ENCODE measurements around the gene CHRDL1. TPM values are rescaled to one million over a fixed set of nuclear protein-coding genes. Genes with fewer than 3 reads are reported as not detected.

Gene CHRDL1
- total and polyA plus RNA-seq, 2 donors (not counting 1 experiment from before 2014, with no cell fraction given), result 4.5 to 10.1 TPM

GRCh38 chrX:110699109-110699508 lies 96.5 kb downstream of the CHRDL1 start:
- H3K27ac ChIP-seq (ENCODE audit: insufficient read depth, low read length), result no peak overlapping the region
- H3K79me2 ChIP-seq (ENCODE audit: control insufficient read depth, insufficient read depth, low read length), result no peaks in the 10 kb centered on the region
- no peak overlapping the region for H3K4me3 ChIP-seq (replicated peaks in 1 of 4; ENCODE audit: control extremely low read depth in 1 of 4, insufficient read depth in 1 of 4, low read depth in 3 of 4, low read length in 4 of 4)
- H3K9ac ChIP-seq (ENCODE audit: insufficient read depth, low read length), result no peak overlapping the region
- no peaks in the 10 kb centered on the region for H3K4me1 ChIP-seq (ENCODE audit: control insufficient read depth, extremely low read depth, insufficient read depth, low read length)
- H3K4me2 ChIP-seq (ENCODE audit: extremely low read depth, insufficient read depth, low read length), result no peak overlapping the region
- no peak overlapping the region for H2AFZ ChIP-seq (ENCODE audit: low read length)
- peak in 1 of 2 donors; percentile 40 for DNase-seq (ENCODE audit: low read depth in 2 of 2)
- no peaks in the 10 kb centered on the region for H3K9me3 ChIP-seq (ENCODE audit: control insufficient read depth, insufficient read depth, low read depth, low read length)
- H3K27me3 ChIP-seq (ENCODE audit: control insufficient read depth, insufficient read depth, low read length), result no peaks in the 10 kb centered on the region
- no peaks in the 10 kb centered on the region for H3K36me3 ChIP-seq (ENCODE audit: control insufficient read depth, insufficient read depth, low read length)
- TF ChIP-seq CTCF (conservative IDR thresholded peaks at IDR 0.05 in 1 of 2, IDR thresholded peaks at IDR 0.05 in 1 of 2; ENCODE audit: low read depth in 1 of 2, low read length in 2 of 2) (no peak), EZH2 (IDR thresholded peaks at IDR 0.05; ENCODE audit: low read length, missing control alignments) (no peak)
- no peaks in the 10 kb centered on the region for H4K20me1 ChIP-seq (ENCODE audit: control insufficient read depth, extremely low read depth, insufficient read depth, low read length)

- no peaks in the 10 kb centered on the region for H3K9me3 ChIP-seq (ENCODE audit: control insufficient read depth, insufficient read depth, low read depth, low read length)
- no peak overlapping the region for H2AFZ ChIP-seq (ENCODE audit: low read length)
- H3K36me3 ChIP-seq (ENCODE audit: control insufficient read depth, insufficient read depth, low read length), result no peaks in the 10 kb centered on the region
- H3K4me2 ChIP-seq (ENCODE audit: extremely low read depth, insufficient read depth, low read length), result no peak overlapping the region
- TF ChIP-seq EZH2 (IDR thresholded peaks at IDR 0.05; ENCODE audit: low read length, missing control alignments) (no peak), CTCF (conservative IDR thresholded peaks at IDR 0.05 in 1 of 2, IDR thresholded peaks at IDR 0.05 in 1 of 2; ENCODE audit: low read depth in 1 of 2, low read length in 2 of 2) (no peak)
- H3K27me3 ChIP-seq (ENCODE audit: control insufficient read depth, insufficient read depth, low read length), result no peaks in the 10 kb centered on the region
- no peaks in the 10 kb centered on the region for H4K20me1 ChIP-seq (ENCODE audit: control insufficient read depth, extremely low read depth, insufficient read depth, low read length)
- no peaks in the 10 kb centered on the region for H3K79me2 ChIP-seq (ENCODE audit: control insufficient read depth, insufficient read depth, low read length)
- DNase-seq (ENCODE audit: low read depth in 2 of 2), result no peak
- H3K27ac ChIP-seq (ENCODE audit: insufficient read depth, low read length), result no peak overlapping the region
- H3K4me3 ChIP-seq (replicated peaks in 1 of 4; ENCODE audit: control extremely low read depth in 1 of 4, insufficient read depth in 1 of 4, low read depth in 3 of 4, low read length in 4 of 4), result no peak overlapping the region
- no peak overlapping the region for H3K9ac ChIP-seq (ENCODE audit: insufficient read depth, low read length)
- no peaks in the 10 kb centered on the region for H3K4me1 ChIP-seq (ENCODE audit: control insufficient read depth, extremely low read depth, insufficient read depth, low read length)
Measured at GRCh38 chrX:110698696-110699095, 96.9 kb downstream of the CHRDL1 start.

GRCh38 chrX:110692866-110693265 lies 102.8 kb downstream of the CHRDL1 start:
- Histone ChIP-seq H3K4me2 (ENCODE audit: extremely low read depth, insufficient read depth, low read length) (no peak overlapping the region), H4K20me1 (ENCODE audit: control insufficient read depth, extremely low read depth, insufficient read depth, low read length) (no peaks in the 10 kb centered on the region), H3K9me3 (ENCODE audit: control insufficient read depth, insufficient read depth, low read depth, low read length) (no peaks in the 10 kb centered on the region), H3K4me1 (ENCODE audit: control insufficient read depth, extremely low read depth, insufficient read depth, low read length) (no peaks in the 10 kb centered on the region), H3K27ac (ENCODE audit: insufficient read depth, low read length) (no peak overlapping the region), H3K27me3 (ENCODE audit: control insufficient read depth, insufficient read depth, low read length) (no peaks in the 10 kb centered on the region), H3K79me2 (ENCODE audit: control insufficient read depth, insufficient read depth, low read length) (no peaks in the 10 kb centered on the region), H3K4me3 (replicated peaks in 1 of 4; ENCODE audit: control extremely low read depth in 1 of 4, insufficient read depth in 1 of 4, low read depth in 3 of 4, low read length in 4 of 4) (no peak overlapping the region), H2AFZ (ENCODE audit: low read length) (no peak overlapping the region), H3K9ac (ENCODE audit: insufficient read depth, low read length) (no peak overlapping the region), H3K36me3 (ENCODE audit: control insufficient read depth, insufficient read depth, low read length) (no peaks in the 10 kb centered on the region)
- DNase-seq (ENCODE audit: low read depth in 2 of 2), result no peak
- TF ChIP-seq EZH2 (IDR thresholded peaks at IDR 0.05; ENCODE audit: low read length, missing control alignments) (no peak), CTCF (conservative IDR thresholded peaks at IDR 0.05 in 1 of 2, IDR thresholded peaks at IDR 0.05 in 1 of 2; ENCODE audit: low read depth in 1 of 2, low read length in 2 of 2) (no peak)
